Transverse colon (tissue), 4 donors: ENCODE results near the gene SPTB. TPM values are rescaled to one million over a fixed set of nuclear protein-coding genes. Genes with fewer than 3 reads are reported as not detected.

Experiments used
- DNase-seq: peaks from one replicate; pipeline ENCODE4 v3.0.0-alpha.2; 2019
- H3K27ac ChIP-seq, 4 donors: fragments of 200-600 bp; sonication (generic); 2 replicates each; pipeline ENCODE4 v1.5.1; 2016 to 2018; ENCODE audit warnings: inconsistent platforms in 4 of 4
- H3K27me3 ChIP-seq: fragments of 200-600 bp; sonication (generic); 2 replicates; pipeline ENCODE4 v1.5.1; 2017; ENCODE audit warnings: inconsistent platforms
- H3K36me3 ChIP-seq, 4 donors: fragments of 200-600 bp; sonication (generic); 2 replicates each; pipeline ENCODE4 v1.5.1; 2017 to 2019; ENCODE audit warnings: inconsistent platforms in 4 of 4
- H3K4me1 ChIP-seq, 4 donors: fragments of 200-600 bp; sonication (generic); 2 replicates each; pipeline ENCODE4 v1.5.1; 2017 to 2020; ENCODE audit warnings: inconsistent platforms in 4 of 4
- H3K4me3 ChIP-seq, 4 donors: fragments of 200-600 bp; sonication (generic); 1 replicate in 1 of 4; 2 replicates in 3 of 4; pipeline versions ENCODE4 v1.5.1 to v1.6.1; 2017 to 2019; ENCODE audit warnings: inconsistent platforms in 4 of 4
- H3K9me3 ChIP-seq, 2 donors: fragments of 200-600 bp; sonication (generic); 2 replicates each; pipeline ENCODE4 v1.5.1; 2017 to 2019; ENCODE audit warnings: inconsistent platforms in 2 of 2
- CTCF ChIP-seq, 5 experiments: fragments of 200-600 bp in 3 of 5; fragments of 450-650 bp in 2 of 5; sonication (generic) in 3 of 5; IDR thresholded peaks; 1 replicate in 2 of 5; 2 replicates in 3 of 5; pipeline ENCODE4 v1.5.1; 2016 to 2017; ENCODE audit warnings: antibody characterized with exemption in 5 of 5, inconsistent platforms in 3 of 5, mild to moderate bottlenecking in 2 of 5, moderate library complexity in 1 of 5
- EP300 ChIP-seq: sonication (generic); formaldehyde crosslinking; IDR thresholded peaks from one replicate; pipeline ENCODE4 v1.6.1; 2017; ENCODE audit warnings: antibody characterized with exemption, low read depth
- POLR2A ChIP-seq: fragments of 450-650 bp; IDR thresholded peaks from one replicate; pipeline ENCODE4 v1.6.1; 2016; ENCODE audit warnings: antibody characterized with exemption, mild to moderate bottlenecking, moderate library complexity
- POLR2AphosphoS5 ChIP-seq, 3 donors: sonication (generic); formaldehyde crosslinking; IDR thresholded peaks; one replicate each; pipeline ENCODE4 v1.6.1; 2016; ENCODE audit warnings: antibody characterized with exemption in 3 of 3
- WGBS, 2 donors: methylation state at CpG; one replicate each; pipeline ENCODE4 v1.1.5; 2018; ENCODE audit warnings: low coverage in 1 of 2; 5-methylcytosine and 5-hydroxymethylcytosine counted together
- in situ Hi-C, 4 donors: fragments of 200-750 bp; cut with MboI; loops; one replicate each; pipeline versions ENCODE4 v1.15.0 to v1.15.1; 2017; ENCODE audit warnings: low sequenced_read_pairs in 3 of 4, low pct_ligation_motif_present in 1 of 4, low pct_unique_long_range_greater_than_20kb in 1 of 4
- intact Hi-C: fragments of 100-400 bp; cut with DNase I; formaldehyde crosslinking; loops from one replicate; pipeline ENCODE4 v1.15.1; 2023; ENCODE audit warnings: low total_unique reads
- total RNA-seq, 4 donors: library from RNA; depleted of rRNA; stranded (reverse); fragments of >200 nt; gene quantifications; one replicate each; pipeline ENCODE4 v1.1.0, GENCODE V29; 2016

Gene SPTB
- total RNA-seq, 4 donors from 2014 or later: 0.20 to 0.96 (median 0.58) TPM

- WGBS, 2 donors: 41 to 76% methylated on average over 3 to 6 of the region's 6 CpGs
- H3K9me3 ChIP-seq: no peaks in the 10 kb centered on the region
- in situ Hi-C loops (no loop called here), intact Hi-C loops (no loop called here)
- no peak overlapping the region for H3K4me3 ChIP-seq
- TF ChIP-seq POLR2A: no peak
- TF ChIP-seq POLR2AphosphoS5 (IDR thresholded peaks at IDR 0.05): no peak
- TF ChIP-seq EP300: no peak
- TF ChIP-seq CTCF (IDR thresholded peaks at IDR 0.05): no peak
- peak overlapping the region; percentile 40 to 68 (median 56) for H3K27ac ChIP-seq
- H3K36me3 ChIP-seq: peaks cover 0 to 43% (median 15%) of the 10 kb centered on the region in 4 donors
- H3K4me1 ChIP-seq: peaks cover 7 to 39% (median 17%) of the 10 kb centered on the region in 4 donors
- no peaks in the 10 kb centered on the region for H3K27me3 ChIP-seq
- DNase-seq: no peak
Observed at GRCh38 chr14:64734990-64735389, 144.7 kb downstream of the SPTB start.

GRCh38 chr14:64733899-64734298 is 145.8 kb downstream of the SPTB start:
- H3K9me3 ChIP-seq: no peaks in the 10 kb centered on the region
- 40% methylated on average over 1 of the region's 1 CpG; no CpG with 5 or more reads in 1 of the 2 donors for WGBS, 2 donors
- peak overlapping the region in 3 of 4 donors; percentile 4 to 48 (median 39) for H3K27ac ChIP-seq
- H3K27me3 ChIP-seq: no peaks in the 10 kb centered on the region
- DNase-seq: no peak
- peaks cover 0 to 34% (median 14%) of the 10 kb centered on the region in 4 donors for H3K36me3 ChIP-seq
- H3K4me1 ChIP-seq: peaks cover 7 to 39% (median 19%) of the 10 kb centered on the region in 4 donors
- in situ Hi-C loops (no loop called here), intact Hi-C loops (no loop called here)
- TF ChIP-seq CTCF (IDR thresholded peaks at IDR 0.05): no peak
- no peak for TF ChIP-seq EP300
- TF ChIP-seq POLR2AphosphoS5 (IDR thresholded peaks at IDR 0.05): no peak
- no peak for TF ChIP-seq POLR2A
- no peak overlapping the region for H3K4me3 ChIP-seq

- H3K4me3 ChIP-seq: no peak overlapping the region
- peaks cover 7 to 39% (median 19%) of the 10 kb centered on the region in 4 donors for H3K4me1 ChIP-seq
- H3K36me3 ChIP-seq: peaks cover 0 to 34% (median 16%) of the 10 kb centered on the region in 4 donors
- in situ Hi-C loops (no loop called here), intact Hi-C loops (no loop called here)
- TF ChIP-seq CTCF (IDR thresholded peaks at IDR 0.05) (no peak), EP300 (no peak), POLR2A (no peak), POLR2AphosphoS5 (IDR thresholded peaks at IDR 0.05) (no peak)
- WGBS, 2 donors: 87 to 91% methylated on average over 4 to 11 of the region's 11 CpGs
- H3K27me3 ChIP-seq: no peaks in the 10 kb centered on the region
- H3K27ac ChIP-seq: no peak overlapping the region
- H3K9me3 ChIP-seq: no peaks in the 10 kb centered on the region
- DNase-seq: no peak
Observed at GRCh38 chr14:64733321-64733720, 146.4 kb downstream of the SPTB start.

GRCh38 chr14:64732536-64733120 is 147.1 kb downstream of the SPTB start:
- Histone ChIP-seq H3K36me3 (peaks cover 0 to 41% (median 20%) of the 10 kb centered on the region in 4 donors), H3K4me3 (no peak overlapping the region), H3K27ac (no peak overlapping the region), H3K27me3 (no peaks in the 10 kb centered on the region), H3K9me3 (no peaks in the 10 kb centered on the region), H3K4me1 (peaks cover 7 to 41% (median 19%) of the 10 kb centered on the region in 4 donors)
- no peak for TF ChIP-seq CTCF (IDR thresholded peaks at IDR 0.05)
- TF ChIP-seq POLR2AphosphoS5 (IDR thresholded peaks at IDR 0.05): no peak
- no peak for TF ChIP-seq EP300
- TF ChIP-seq POLR2A: no peak
- intact Hi-C loops (no loop called here), in situ Hi-C loops (no loop called here)
- 89 to 95% methylated on average over 3 to 14 of the region's 14 CpGs for WGBS, 2 donors
- no peak for DNase-seq
